Lower leg skin (tissue), 4 donors: Measurements from ENCODE around the gene GAS6. TPM values are rescaled to one million over a fixed set of nuclear protein-coding genes. Genes with fewer than 3 reads are reported as not detected.

ENCODE experiments used
- DNase-seq, 2 donors: peaks; one replicate each; pipeline ENCODE4 v3.0.0-alpha.2; 2019; ENCODE audit warnings: low spot score in 2 of 2
- H3K4me3 ChIP-seq: fragments of 200-600 bp; sonication (generic); 2 replicates; pipeline ENCODE4 v1.5.1; 2017; ENCODE audit warnings: mild to moderate bottlenecking, low read depth; ENCODE audit not compliant: poor library complexity, severe bottlenecking
- POLR2A ChIP-seq, 2 donors: fragments of 450-650 bp; IDR thresholded peaks; one replicate each; pipeline ENCODE4 v1.6.1; 2016 to 2017; ENCODE audit warnings: antibody characterized with exemption in 2 of 2, mild to moderate bottlenecking in 1 of 2, moderate library complexity in 1 of 2
- WGBS, 2 donors: methylation state at CpG; one replicate each; pipeline ENCODE4 v1.1.5; 2018; 5-methylcytosine and 5-hydroxymethylcytosine counted together
- intact Hi-C: fragments of 100-400 bp; cut with DNase I; formaldehyde crosslinking; loops from one replicate; pipeline ENCODE4 v1.15.0; 2023; ENCODE audit warnings: low total_unique reads
- total RNA-seq, 4 donors: library from RNA; depleted of rRNA; stranded (reverse); fragments of >200 nt; gene quantifications; one replicate each; pipeline ENCODE4 v1.1.0, GENCODE V29; 2016
- TF ChIP-seq, protein P1 (sequence below), 3 donors: fragments of 450-650 bp; IDR thresholded peaks; one replicate each; pipeline ENCODE4 v1.5.1; 2016; ENCODE audit warnings: antibody characterized with exemption in 3 of 3, mild to moderate bottlenecking in 3 of 3, moderate library complexity in 2 of 3

Gene GAS6
- total RNA-seq, 4 donors from 2014 or later = 176 to 307 (median 213) TPM

- no peak for TF ChIP-seq POLR2A (IDR thresholded peaks at IDR 0.05)
- TF ChIP-seq, protein P1, sequence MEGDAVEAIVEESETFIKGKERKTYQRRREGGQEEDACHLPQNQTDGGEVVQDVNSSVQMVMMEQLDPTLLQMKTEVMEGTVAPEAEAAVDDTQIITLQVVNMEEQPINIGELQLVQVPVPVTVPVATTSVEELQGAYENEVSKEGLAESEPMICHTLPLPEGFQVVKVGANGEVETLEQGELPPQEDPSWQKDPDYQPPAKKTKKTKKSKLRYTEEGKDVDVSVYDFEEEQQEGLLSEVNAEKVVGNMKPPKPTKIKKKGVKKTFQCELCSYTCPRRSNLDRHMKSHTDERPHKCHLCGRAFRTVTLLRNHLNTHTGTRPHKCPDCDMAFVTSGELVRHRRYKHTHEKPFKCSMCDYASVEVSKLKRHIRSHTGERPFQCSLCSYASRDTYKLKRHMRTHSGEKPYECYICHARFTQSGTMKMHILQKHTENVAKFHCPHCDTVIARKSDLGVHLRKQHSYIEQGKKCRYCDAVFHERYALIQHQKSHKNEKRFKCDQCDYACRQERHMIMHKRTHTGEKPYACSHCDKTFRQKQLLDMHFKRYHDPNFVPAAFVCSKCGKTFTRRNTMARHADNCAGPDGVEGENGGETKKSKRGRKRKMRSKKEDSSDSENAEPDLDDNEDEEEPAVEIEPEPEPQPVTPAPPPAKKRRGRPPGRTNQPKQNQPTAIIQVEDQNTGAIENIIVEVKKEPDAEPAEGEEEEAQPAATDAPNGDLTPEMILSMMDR (IDR thresholded peaks at IDR 0.05) = no peak
- 82 to 90% methylated on average over 11 to 13 of the region's 13 CpGs for WGBS, 2 donors
- H3K4me3 ChIP-seq = no peak overlapping the region
- intact Hi-C loops = loop anchor here (5.0 kb wide), 1 partner anchor 128 kb away; no protein-coding TSS in a partner anchor
- no peak for DNase-seq
Measured at GRCh38 chr13:113819341-113819730, 44.5 kb downstream of the GAS6 start.

GRCh38 chr13:113818700-113819295 is 45.1 kb downstream of the GAS6 start:
- no peak for DNase-seq
- TF ChIP-seq, protein P1 (IDR thresholded peaks at IDR 0.05) = no peak
- no peak for TF ChIP-seq POLR2A (IDR thresholded peaks at IDR 0.05)
- no peak overlapping the region for H3K4me3 ChIP-seq
- 85 to 88% methylated on average over 18 to 23 of the region's 26 CpGs for WGBS, 2 donors
- intact Hi-C loops = loop anchor here (5.0 kb wide), 1 partner anchor 129 kb away; no protein-coding TSS in a partner anchor

DNA sequence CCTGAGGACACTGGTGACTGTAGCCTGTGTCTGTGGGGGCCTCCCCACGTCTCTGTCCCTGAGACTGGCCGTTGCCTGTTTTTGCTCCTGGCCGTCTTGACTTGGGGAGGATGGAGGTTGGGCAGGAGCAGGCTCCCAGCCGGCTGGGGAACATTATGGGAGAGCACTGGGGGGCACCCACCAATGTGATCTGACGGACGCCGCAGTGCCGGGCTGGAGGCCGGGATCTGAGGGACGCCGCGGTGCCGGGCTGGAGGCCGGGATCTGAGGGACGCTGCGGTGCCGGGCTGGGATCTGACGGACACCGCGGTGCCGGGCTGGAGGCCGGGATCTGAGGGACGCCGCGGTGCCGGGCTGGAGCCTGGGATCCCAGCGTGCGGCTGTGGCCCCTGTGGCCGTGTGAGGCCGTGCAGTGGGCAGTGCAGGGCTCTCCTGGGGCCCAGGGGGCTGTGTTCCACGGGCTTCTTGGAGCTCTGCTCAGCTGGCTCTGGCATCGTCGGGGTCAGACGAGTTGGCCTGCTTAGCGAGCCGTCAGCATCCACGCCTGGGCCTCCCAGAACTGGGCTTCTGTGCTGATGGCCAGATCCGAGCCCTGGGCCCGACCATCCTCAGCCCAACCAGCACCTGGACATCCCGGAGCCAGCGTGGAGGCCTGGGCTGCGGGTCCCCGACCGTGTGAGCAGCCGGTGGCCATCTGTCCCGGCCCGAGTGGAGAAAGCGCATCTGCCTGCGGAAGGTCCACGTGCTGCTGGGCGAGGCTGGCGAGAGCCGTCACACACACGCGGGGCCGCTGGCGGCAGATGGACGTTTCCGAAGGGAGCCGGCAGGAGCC is 45.8 kb downstream of the GAS6 start:
- intact Hi-C loops = loop anchor here (5.0 kb wide), 1 partner anchor 129 kb away; no protein-coding TSS in a partner anchor
- H3K4me3 ChIP-seq = no peak overlapping the region
- no peak for DNase-seq
- 73 to 77% methylated on average over 45 to 47 of the region's 60 CpGs for WGBS, 2 donors
- no peak for TF ChIP-seq POLR2A (IDR thresholded peaks at IDR 0.05)
- TF ChIP-seq, protein P1 (IDR thresholded peaks at IDR 0.05) = no peak

DNA sequence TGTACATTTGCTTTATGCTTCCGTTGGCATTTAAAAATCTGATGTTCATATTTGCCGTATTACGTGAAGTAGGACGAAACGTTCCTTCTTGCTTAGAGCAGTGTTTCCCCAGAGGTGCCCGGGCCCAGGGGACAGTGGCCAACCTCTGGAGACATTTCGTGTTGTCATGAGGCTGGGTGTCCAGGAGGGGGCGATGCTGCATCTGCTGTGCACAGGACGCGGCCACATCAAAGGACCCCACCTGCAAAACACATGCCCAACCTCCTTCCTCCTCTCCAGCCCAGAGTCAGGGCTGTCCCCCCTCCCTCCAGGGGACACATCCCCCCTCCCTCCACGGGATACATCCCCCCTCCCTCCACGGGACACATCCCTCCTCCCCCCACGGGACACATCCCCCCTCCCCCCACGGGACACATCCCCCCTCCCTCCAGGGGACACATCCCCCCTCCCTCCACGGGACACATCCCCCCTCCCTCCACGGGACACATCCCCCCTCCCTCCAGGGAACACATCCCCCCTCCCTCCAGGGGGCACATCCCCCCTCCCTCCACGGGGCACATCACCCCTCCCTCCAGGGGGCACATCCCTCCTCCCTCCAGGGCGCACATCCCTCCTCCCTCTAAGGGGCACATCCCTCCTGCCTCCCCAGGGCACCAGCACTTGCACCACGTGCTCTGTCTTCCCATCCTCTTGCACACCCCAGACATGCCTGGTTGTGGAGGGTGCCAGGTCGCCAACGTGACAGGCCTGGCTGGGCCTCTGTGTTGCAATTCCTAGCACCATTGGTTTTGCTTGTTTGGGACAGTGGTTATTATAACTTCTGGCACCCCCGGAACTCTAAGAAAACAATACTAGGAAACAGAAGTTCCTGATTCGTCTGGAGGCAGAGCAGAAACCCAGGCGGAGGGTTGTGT is 46.7 kb downstream of the GAS6 start:
- WGBS, 2 donors = 13 to 15% methylated on average over 18 to 23 of the region's 24 CpGs
- no peak overlapping the region for H3K4me3 ChIP-seq
- intact Hi-C loops = loop anchor here (5.0 kb wide), 1 partner anchor 130 kb away; no protein-coding TSS in a partner anchor
- peak; percentile 90 to 97 for DNase-seq
- TF ChIP-seq, protein P1 (IDR thresholded peaks at IDR 0.05) = peak in 1 of 3 donors; percentile 60
- no peak for TF ChIP-seq POLR2A (IDR thresholded peaks at IDR 0.05)

GRCh38 chr13:113816254-113816929 is 47.5 kb downstream of the GAS6 start:
- TF ChIP-seq, protein P1 (IDR thresholded peaks at IDR 0.05) = no peak
- TF ChIP-seq POLR2A (IDR thresholded peaks at IDR 0.05) = no peak
- 70 to 74% methylated on average over 25 of the region's 25 CpGs for WGBS, 2 donors
- H3K4me3 ChIP-seq = no peak overlapping the region
- no peak for DNase-seq
- intact Hi-C loops = loop anchor here (5.0 kb wide), 1 partner anchor 131 kb away; no protein-coding TSS in a partner anchor
